ENCODE results near the gene CHST13. TPM values are rescaled to one million over a fixed set of nuclear protein-coding genes. Genes with fewer than 3 reads are reported as not detected.

CHST13 gene
- total RNA-seq, 3 donors from 2014 or later = 0.29 to 0.80 TPM; not detected in 1

DNA sequence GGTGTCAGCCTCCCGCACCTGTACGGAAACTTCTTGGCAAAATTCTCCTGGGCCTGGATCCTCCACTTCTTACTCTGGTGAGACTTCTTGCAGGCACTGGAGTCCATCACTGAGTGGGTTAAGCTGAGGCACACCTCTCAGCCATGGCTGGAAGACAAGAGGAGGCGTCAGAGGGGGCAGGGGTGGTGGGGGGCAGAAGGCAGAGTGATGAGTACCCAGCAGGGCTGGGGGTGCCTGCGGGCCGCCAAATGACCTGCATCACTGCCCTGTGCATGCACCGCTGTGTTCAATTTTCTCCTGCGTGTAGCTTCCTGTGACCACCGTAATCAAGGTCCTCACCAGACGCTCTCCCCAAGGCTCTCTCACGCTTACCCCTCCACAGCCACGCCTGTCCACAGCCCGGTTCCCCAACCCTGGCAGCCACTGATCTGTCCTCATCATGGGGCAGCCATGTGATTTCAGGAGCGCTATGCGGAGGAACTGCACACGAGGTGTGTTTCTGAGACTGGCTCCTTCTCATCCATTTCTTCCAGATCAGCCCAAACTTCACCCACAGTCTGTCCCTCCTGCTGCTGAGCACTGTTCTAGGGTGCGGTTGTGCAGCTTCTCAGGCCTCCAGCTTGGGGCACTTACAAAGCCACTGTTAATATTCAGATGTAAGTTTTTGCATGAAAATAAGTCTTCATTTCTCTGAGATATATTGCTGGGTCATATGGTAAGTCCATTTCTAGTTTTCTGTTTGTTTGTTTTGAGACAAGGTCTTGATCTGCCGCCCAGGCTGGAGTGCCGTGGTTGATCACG is 29.5 kb downstream of the CHST13 start:
- peak in 1 of 2 donors; percentile 9 for DNase-seq (ENCODE audit: low spot score in 2 of 2)
- Histone ChIP-seq H3K4me3 (no peak overlapping the region), H3K4me1 (no peaks in the 10 kb centered on the region), H3K36me3 (no peaks in the 10 kb centered on the region), H3K27me3 (no peaks in the 10 kb centered on the region), H3K27ac (no peak overlapping the region), H3K9me3 (no peaks in the 10 kb centered on the region)
- intact Hi-C loops (cut with DNase I; ENCODE audit: low total_unique reads) = no loop called here
- TF ChIP-seq, protein P1, sequence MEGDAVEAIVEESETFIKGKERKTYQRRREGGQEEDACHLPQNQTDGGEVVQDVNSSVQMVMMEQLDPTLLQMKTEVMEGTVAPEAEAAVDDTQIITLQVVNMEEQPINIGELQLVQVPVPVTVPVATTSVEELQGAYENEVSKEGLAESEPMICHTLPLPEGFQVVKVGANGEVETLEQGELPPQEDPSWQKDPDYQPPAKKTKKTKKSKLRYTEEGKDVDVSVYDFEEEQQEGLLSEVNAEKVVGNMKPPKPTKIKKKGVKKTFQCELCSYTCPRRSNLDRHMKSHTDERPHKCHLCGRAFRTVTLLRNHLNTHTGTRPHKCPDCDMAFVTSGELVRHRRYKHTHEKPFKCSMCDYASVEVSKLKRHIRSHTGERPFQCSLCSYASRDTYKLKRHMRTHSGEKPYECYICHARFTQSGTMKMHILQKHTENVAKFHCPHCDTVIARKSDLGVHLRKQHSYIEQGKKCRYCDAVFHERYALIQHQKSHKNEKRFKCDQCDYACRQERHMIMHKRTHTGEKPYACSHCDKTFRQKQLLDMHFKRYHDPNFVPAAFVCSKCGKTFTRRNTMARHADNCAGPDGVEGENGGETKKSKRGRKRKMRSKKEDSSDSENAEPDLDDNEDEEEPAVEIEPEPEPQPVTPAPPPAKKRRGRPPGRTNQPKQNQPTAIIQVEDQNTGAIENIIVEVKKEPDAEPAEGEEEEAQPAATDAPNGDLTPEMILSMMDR (IDR thresholded peaks at IDR 0.05) = no peak
- TF ChIP-seq POLR2AphosphoS5 (IDR thresholded peaks at IDR 0.05) = no peak
- TF ChIP-seq POLR2A (IDR thresholded peaks at IDR 0.05) = no peak

DNA sequence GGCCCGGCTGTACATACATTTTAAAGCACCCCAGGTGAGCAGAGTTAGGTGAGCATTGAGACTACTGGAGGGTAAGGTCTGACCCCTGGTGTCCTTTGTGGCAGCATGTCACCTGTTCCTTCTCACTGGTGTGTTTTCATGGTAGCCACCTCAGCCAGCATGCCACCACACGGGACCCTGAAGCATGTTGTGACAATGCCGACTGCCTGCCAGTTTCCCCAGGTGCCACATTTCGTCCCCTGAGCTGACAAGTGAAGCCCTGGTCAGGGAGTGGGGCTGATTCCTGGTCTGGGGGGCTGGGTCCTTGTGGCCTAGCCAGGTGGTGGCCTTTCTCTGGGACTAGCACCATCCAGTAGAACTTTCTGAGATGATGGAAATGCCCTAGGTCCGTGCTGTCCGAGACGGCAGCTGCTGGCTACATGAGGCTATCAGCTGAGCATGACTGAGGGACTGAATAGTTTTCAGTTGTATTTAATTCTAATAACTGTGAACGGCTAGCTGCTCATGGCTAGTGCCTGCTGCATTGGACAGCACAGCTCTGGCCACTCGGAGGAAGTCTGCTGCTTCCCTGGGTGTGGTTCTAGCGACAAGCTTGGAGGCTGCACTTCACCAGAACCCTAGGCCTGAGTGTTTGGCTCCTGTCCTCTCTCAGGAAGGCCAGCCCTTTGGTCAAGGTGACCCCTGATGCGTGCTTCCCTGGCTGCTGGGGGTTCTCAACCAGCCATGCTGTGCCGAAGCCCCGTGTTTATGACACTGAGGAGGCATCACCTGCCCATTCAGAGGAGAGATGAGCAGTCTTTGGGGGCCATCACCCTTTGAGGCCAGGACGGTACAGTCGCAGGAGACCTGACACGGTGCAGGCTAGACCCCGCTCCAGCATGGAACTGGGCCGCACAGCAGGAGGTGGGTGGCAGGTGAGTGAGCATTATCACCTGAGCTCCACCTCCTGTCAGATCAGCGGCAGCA is 30.9 kb downstream of the CHST13 start:
- TF ChIP-seq POLR2AphosphoS5 (IDR thresholded peaks at IDR 0.05) (no peak), POLR2A (IDR thresholded peaks at IDR 0.05) (no peak)
- TF ChIP-seq, protein P1 (IDR thresholded peaks at IDR 0.05) = no peak
- Histone ChIP-seq H3K27ac (no peak overlapping the region), H3K36me3 (no peaks in the 10 kb centered on the region), H3K27me3 (no peaks in the 10 kb centered on the region), H3K4me3 (no peak overlapping the region), H3K4me1 (no peaks in the 10 kb centered on the region), H3K9me3 (no peaks in the 10 kb centered on the region)
- intact Hi-C loops (cut with DNase I; ENCODE audit: low total_unique reads) = no loop called here
- DNase-seq (ENCODE audit: low spot score in 2 of 2) = peak in 1 of 2 donors; percentile 10

DNA sequence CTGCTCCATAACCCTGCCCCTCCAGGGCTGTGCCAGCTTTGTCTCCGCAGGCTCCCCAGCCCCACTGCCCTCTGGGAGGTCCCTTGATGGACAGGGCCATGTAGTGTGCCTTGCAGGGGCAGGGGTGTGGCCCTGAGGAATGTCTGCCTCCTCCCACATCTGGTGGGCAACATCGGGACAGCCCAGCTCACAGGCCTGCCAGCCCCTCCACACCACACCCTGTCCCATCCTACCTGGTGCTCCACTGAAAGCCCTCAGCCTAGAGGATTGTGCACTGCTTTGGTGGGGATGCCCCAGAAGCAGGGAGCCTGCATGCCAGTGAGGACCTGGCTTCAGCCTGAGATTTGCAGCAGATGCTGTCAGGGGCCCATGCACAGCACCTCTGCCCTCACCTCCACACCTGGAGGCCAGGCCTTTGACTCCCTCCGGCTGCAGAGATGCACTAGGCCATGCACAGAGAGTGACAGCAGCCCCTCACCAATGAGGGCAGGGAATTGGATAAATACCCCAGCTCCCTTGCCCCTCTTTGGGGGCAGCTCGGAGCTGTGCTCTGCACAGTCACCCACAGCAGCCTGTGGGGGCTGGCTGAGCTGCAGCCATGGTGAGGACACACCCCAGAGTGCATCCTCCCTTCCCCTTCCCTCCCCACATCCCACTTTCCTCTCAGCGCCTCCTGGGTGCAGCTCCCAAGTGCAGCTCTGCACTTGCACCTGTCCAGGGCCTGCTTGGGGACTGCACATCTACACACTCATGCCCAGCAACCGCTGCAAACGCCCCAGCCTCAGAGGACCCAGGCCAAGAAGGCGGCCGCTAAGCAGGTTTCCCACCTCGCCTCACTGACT is 32.1 kb downstream of the CHST13 start:
- H3K36me3 ChIP-seq = no peaks in the 10 kb centered on the region
- DNase-seq (ENCODE audit: low spot score in 2 of 2) = peak in 1 of 2 donors; percentile 8
- no peak overlapping the region for H3K27ac ChIP-seq
- no peaks in the 10 kb centered on the region for H3K27me3 ChIP-seq
- no peaks in the 10 kb centered on the region for H3K4me1 ChIP-seq
- intact Hi-C loops (cut with DNase I; ENCODE audit: low total_unique reads) = no loop called here
- H3K9me3 ChIP-seq = peaks cover 0 to 2% of the 10 kb centered on the region in 2 donors
- TF ChIP-seq, protein P1 (IDR thresholded peaks at IDR 0.05) = no peak
- TF ChIP-seq POLR2AphosphoS5 (IDR thresholded peaks at IDR 0.05) = no peak
- no peak for TF ChIP-seq POLR2A (IDR thresholded peaks at IDR 0.05)
- no peak overlapping the region for H3K4me3 ChIP-seq

DNA sequence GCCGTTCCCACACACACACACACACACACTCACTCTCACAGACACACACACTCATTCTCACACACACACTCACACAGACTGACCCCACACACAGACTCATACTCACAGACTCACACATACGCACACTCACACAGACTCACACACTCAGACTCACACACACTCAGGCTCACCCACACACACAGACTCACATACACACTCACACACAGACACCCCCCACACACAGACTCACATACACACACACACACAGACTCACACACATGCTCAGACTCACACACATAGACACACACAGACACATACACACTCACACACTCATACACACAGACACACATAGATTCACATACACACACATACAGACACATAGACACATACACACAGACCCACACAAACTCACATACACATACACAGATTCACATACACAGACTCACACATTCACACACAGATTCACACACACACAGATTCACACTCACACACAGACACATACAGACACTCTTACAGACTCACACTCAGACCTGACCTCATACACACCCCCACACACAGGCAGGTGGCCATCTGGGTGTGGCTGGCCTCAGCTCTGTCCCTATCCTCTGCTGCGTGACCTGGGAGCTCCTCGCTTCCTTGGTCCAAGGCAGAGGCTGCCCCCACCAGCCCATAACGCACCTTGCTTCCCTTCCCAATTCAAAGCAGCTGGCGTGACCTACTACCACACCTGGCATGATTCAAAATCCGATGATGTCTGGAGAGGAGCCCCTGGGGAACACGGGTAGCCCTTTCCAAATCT is 32.9 kb downstream of the CHST13 start:
- intact Hi-C loops (cut with DNase I; ENCODE audit: low total_unique reads) = no loop called here
- Histone ChIP-seq H3K9me3 (peaks cover 0 to 11% of the 10 kb centered on the region in 2 donors), H3K4me3 (no peak overlapping the region), H3K36me3 (no peaks in the 10 kb centered on the region), H3K4me1 (no peaks in the 10 kb centered on the region), H3K27ac (no peak overlapping the region), H3K27me3 (no peaks in the 10 kb centered on the region)
- DNase-seq (ENCODE audit: low spot score in 2 of 2) = no peak
- TF ChIP-seq POLR2AphosphoS5 (IDR thresholded peaks at IDR 0.05) (no peak), POLR2A (IDR thresholded peaks at IDR 0.05) (no peak)
- TF ChIP-seq, protein P1 (IDR thresholded peaks at IDR 0.05) = no peak
